HepG2 (cell line): Measurements from ENCODE around the gene NXN. TPM values are rescaled to one million over a fixed set of nuclear protein-coding genes. Genes with fewer than 3 reads are reported as not detected.

Source experiments
- ADNP ChIP-seq: sonication (generic); formaldehyde crosslinking; IDR thresholded peaks from 2 replicates; pipeline ENCODE4 v1.4.0; 2020; ENCODE audit warnings: missing genetic modification reagents
- GMEB2 ChIP-seq: IDR thresholded peaks from 2 replicates; pipeline ENCODE4 v1.6.1; 2016; ENCODE audit warnings: missing biosample characterization, missing genetic modification reagents, low read depth
- HIC2 ChIP-seq: sonication (generic); formaldehyde crosslinking; IDR thresholded peaks from 2 replicates; pipeline ENCODE4 v1.9.0; 2022; ENCODE audit warnings: low read depth, missing genetic modification reagents
- JUN ChIP-seq: sonication (generic); formaldehyde crosslinking; IDR thresholded peaks from 2 replicates; pipeline ENCODE4 v1.4.0; 2020; ENCODE audit warnings: mild to moderate bottlenecking, missing genetic modification reagents
- KDM6A ChIP-seq: IDR thresholded peaks from 2 replicates; pipeline ENCODE4 v1.6.1; 2016; ENCODE audit warnings: low read depth
- NR3C1 ChIP-seq: sonication (generic); formaldehyde crosslinking; IDR thresholded peaks from 2 replicates; pipeline ENCODE4 v1.4.0; 2020; ENCODE audit warnings: missing genetic modification reagents
- PATZ1 ChIP-seq: sonication (generic); formaldehyde crosslinking; IDR thresholded peaks from 2 replicates; pipeline ENCODE4 v1.4.0; 2020; ENCODE audit warnings: missing genetic modification reagents
- PCBP1 ChIP-seq: fragments of 200-400 bp; formaldehyde crosslinking; IDR thresholded peaks from 2 replicates; pipeline ENCODE4 v1.6.1; 2017; ENCODE audit warnings: mild to moderate bottlenecking, low read depth, low read length, borderline replicate concordance
- RXRA ChIP-seq: sonication (generic); formaldehyde crosslinking; IDR thresholded peaks from 2 replicates; pipeline ENCODE4 v1.5.1; 2020; ENCODE audit warnings: missing genetic modification reagents
- SP1 ChIP-seq, 2 experiments: fragments of 450-650 bp in 1 of 2; sonication (generic) in 1 of 2; formaldehyde crosslinking in 1 of 2; IDR thresholded peaks; 2 replicates each; pipeline versions ENCODE4 v1.4.0 to v1.6.1; 2016 to 2020; ENCODE audit warnings: missing genetic modification reagents in 1 of 2
- SP4 ChIP-seq: sonication (generic); formaldehyde crosslinking; IDR thresholded peaks from 2 replicates; pipeline ENCODE4 v1.8.1; 2023; ENCODE audit warnings: mild to moderate bottlenecking, missing genetic modification reagents
- TEAD3 ChIP-seq: optimal IDR thresholded peaks from 2 replicates; pipeline ENCODE3; 2016; ENCODE audit warnings: borderline replicate concordance
- U2AF2 ChIP-seq: fragments of 200-400 bp; formaldehyde crosslinking; IDR thresholded peaks from 2 replicates; pipeline ENCODE4 v1.6.1; 2017; ENCODE audit warnings: low read depth, mild to moderate bottlenecking, low read length
- ZBTB44 ChIP-seq: sonication (generic); formaldehyde crosslinking; IDR thresholded peaks from 2 replicates; pipeline ENCODE4 v1.4.0; 2020; ENCODE audit warnings: missing genetic modification reagents
- ZMAT3 ChIP-seq: sonication (generic); formaldehyde crosslinking; conservative IDR thresholded peaks from 2 replicates; pipeline ENCODE4 v1.7.0; 2021; ENCODE audit warnings: missing genetic modification reagents
- ZNF10 ChIP-seq: sonication (generic); formaldehyde crosslinking; IDR thresholded peaks from 2 replicates; pipeline ENCODE4 v1.4.0; 2020; ENCODE audit warnings: mild to moderate bottlenecking, low read depth, missing genetic modification reagents, borderline replicate concordance
- ZNF230 ChIP-seq: sonication (generic); formaldehyde crosslinking; IDR thresholded peaks from 2 replicates; pipeline ENCODE4 v1.4.0; 2020; ENCODE audit warnings: mild to moderate bottlenecking, missing genetic modification reagents
- ZNF451 ChIP-seq: sonication (generic); formaldehyde crosslinking; IDR thresholded peaks from 2 replicates; pipeline ENCODE4 v1.5.0; 2020; ENCODE audit warnings: mild to moderate bottlenecking, missing genetic modification reagents
- ZNF629 ChIP-seq: sonication (generic); formaldehyde crosslinking; conservative IDR thresholded peaks from 2 replicates; pipeline ENCODE4 v1.5.0; 2020; ENCODE audit warnings: missing genetic modification reagents
- ZNF766 ChIP-seq: sonication (generic); formaldehyde crosslinking; IDR thresholded peaks from 2 replicates; pipeline ENCODE4 v1.5.0; 2020; ENCODE audit warnings: missing genetic modification reagents, borderline replicate concordance
- polyA plus RNA-seq, 8 experiments: library from polyadenylated mRNA; depleted of rRNA in 3 of 8; stranded (reverse) in 7 of 8; unstranded in 1 of 8; fragments of >200 nt; fragmentation: Illumina TruSeq in 4 of 8; extraction: Trizol in 4 of 8; gene quantifications; 2 replicates each; pipeline versions ENCODE4 v1.2.1 to v1.2.3, GENCODE V29; 2011 to 2016; ENCODE audit warnings: low read depth in 4 of 8, missing spikeins in 1 of 8, mixed read lengths in 1 of 8; ENCODE audit not compliant: insufficient read depth in 1 of 8
- total RNA-seq, 5 experiments: library from RNA; depleted of rRNA; stranded (reverse); fragments of >200 nt; fragmentation: Illumina TruSeq; extraction: Trizol; gene quantifications; 2 replicates each; pipeline ENCODE4 v1.2.3, GENCODE V29; 2016; ENCODE audit warnings: low read depth in 1 of 5

NXN gene
- total and polyA plus RNA-seq, 2 of the 13 experiments (the other 11 are each of a cell fraction or from before 2014, with no cell fraction given): 22.2 to 24.3 TPM

- TF ChIP-seq PATZ1 (CRISPR knock-in tag) (peak; percentile 4; the same call in 1 of the 2 replicates), SP4 (peak; percentile 91), ZMAT3 (no peak), U2AF2 (no peak), ZNF629 (CRISPR knock-in tag) (no peak), JUN (CRISPR knock-in tag) (no peak), ZNF10 (CRISPR knock-in tag) (no peak), ZNF451 (CRISPR knock-in tag) (0 out of 2 replicates have a peak, but pooled peaks have one; percentile 30), SP1 (IDR thresholded peaks at IDR 0.05) (no peak), SP1 (CRISPR knock-in tag; IDR thresholded peaks at IDR 0.05) (peak; percentile 56), ZNF230 (no peak), PCBP1 (no peak), NR3C1 (CRISPR knock-in tag) (no peak), TEAD3 (no peak), KDM6A (CRISPR knock-in tag) (no peak), HIC2 (CRISPR knock-in tag) (no peak), GMEB2 (CRISPR knock-in tag) (no peak), ZNF766 (CRISPR knock-in tag) (no peak), RXRA (no peak), ZBTB44 (CRISPR knock-in tag) (no peak), ADNP (CRISPR knock-in tag) (no peak)
Observed at GRCh38 chr17:979539-980405, at the start of gene NXN (continued).
